NCI-H1436 treated with DMSO at 0.1 percent for 48 hours (cell line): ENCODE measurements around the gene ICE1.
"Not testable (repeated sequence)": the region's sequence is repeated elsewhere in the genome, so short reads cannot be mapped to it uniquely, and the experiment has no call there.

Experiments
- DNase-seq: peaks from one replicate; lab custom pipeline; 2025; lab: John Stamatoyannopoulos, UW

Gene ICE1

DNA sequence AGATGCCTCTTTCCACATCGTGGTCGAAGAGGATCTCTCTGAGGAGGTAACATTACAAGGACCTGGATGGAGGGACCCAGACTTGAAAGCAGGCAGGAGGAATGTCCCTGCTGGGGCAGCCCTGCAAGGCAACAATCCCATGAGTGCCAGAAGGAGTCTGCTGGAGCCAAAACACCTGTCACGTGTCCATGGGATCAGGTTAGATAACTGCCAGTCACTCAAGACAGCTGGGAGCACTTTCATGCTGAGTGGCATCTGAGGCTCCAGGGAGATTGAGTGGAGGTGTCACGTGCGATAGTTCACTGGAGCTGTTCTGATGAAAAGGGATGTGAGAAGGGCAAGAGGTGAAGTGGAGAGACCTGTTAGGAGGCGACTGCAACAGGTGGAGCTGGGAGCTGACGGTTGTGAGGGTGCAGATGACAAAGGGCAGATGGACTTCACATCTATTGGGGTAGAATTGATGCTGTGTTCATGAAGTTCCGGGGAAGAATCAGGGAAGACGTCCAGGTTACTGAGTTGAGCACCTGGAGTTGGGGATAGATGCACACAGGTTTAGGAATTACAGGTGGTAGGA lies 68.4 kb downstream of the ICE1 start:
- DNase-seq, result no peak

GRCh38 chr5:5492087-5492933 lies 69.8 kb downstream of the ICE1 start:
- peak; percentile 29 for DNase-seq

DNA sequence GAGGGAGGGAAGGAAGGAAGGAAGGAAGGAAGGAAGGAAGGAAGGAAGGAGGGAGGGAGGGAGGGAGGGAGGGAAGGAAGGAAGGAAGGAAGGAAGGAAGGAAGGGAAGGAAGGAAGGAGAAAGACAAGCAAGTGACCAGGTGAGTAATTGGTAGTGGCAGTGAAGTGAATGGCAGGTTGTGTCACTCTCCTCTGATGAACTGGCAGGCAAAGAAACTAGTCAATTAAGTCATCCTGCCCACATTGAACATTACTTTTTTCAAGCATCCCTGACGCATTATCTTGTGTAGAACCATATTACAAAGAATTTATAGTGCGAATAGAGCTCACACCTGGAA lies 70.4 kb downstream of the ICE1 start:
- DNase-seq, result not testable (repeated sequence)

GRCh38 chr5:5494489-5495402 lies 72.3 kb downstream of the ICE1 start:
- DNase-seq, result no peak

DNA sequence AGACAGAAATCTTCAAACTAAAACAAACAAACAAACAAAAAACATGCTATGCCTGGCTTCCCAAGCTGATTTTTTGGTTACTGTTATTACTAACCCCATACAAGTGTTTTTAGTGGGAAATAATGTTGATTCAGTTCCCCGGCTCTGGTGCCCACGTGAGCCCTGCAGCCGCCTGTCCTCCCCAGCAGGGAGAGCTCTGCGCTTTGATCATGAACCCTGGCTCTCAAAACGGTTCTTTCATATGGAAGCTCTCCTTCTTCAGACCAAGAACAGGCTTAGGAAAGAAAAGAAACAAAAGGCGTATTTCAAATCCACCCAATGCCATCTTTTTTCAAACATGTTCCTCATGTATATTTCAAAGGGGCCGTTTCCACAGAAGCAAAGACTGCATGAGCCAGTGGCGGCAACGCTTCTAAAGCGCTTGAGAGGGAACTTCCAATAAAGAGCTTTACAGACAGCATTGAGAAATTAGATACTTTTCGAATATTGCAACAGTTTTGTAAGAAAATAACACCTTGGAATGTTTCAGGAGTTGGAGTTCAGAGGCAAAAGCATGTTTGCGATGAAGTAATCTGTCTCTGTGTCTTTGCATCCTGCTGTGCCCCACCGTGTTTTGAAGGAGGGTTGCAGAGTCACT lies 74.8 kb downstream of the ICE1 start:
- no peak for DNase-seq

- DNase-seq, result no peak
These were observed 77.0 kb downstream of the ICE1 start for GRCh38 chr5:5499442-5499841.

DNA sequence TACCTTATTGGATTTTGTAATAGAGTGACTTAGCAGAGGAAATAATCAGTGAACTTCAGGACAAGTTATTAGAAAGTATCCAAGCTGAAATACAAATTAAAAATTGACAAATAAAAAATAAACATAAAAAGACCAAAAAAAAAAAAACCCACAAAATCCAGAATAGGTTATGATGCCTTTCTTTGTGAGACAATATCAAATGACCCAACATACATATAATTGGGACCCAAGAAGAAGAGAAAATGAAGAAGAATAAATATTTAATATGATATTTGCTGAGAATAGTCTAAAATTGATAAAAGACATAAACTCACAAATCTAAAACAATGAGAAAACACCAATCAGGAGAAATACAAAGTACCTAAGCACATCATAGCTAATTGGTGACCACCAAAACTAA lies 81.8 kb downstream of the ICE1 start:
- DNase-seq, result no peak

DNA sequence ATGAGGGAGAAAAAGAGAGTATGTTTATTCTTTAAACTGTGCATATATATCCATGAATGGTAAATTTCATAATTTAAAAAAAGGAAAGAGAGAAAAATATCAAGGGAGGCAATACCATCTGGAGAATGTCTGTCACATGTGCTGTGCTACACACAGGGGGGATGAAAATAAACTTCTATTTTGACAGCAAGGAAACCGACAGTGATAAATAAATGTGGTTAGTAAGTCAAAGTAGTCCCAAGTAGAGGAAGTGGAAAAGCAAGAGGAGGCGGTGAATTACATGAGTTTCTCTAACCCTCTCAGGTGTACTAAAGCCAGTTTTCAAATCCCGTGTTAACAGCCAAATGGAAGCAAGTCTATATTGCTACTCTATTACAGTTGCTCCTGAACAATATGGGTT lies 83.3 kb downstream of the ICE1 start:
- no peak for DNase-seq

DNA sequence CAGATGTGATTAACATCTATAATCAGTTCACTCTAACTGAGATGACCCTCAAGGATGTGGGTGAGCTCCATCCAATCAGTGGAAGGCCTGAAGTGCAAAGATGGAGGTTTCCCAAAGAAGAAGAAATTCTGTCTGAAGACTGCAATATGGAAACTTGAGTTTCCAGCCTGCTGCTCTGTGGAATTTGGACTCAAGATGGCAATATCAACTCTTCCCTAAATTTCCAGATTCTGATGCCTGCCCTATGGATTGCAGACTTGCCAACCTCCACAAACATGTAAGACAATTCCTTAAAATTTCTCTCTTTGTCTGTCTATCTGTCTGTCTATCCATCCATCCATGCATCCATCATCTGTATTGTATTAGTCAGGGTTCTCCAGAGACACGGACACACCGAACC lies 85.9 kb downstream of the ICE1 start:
- DNase-seq, result no peak

DNA sequence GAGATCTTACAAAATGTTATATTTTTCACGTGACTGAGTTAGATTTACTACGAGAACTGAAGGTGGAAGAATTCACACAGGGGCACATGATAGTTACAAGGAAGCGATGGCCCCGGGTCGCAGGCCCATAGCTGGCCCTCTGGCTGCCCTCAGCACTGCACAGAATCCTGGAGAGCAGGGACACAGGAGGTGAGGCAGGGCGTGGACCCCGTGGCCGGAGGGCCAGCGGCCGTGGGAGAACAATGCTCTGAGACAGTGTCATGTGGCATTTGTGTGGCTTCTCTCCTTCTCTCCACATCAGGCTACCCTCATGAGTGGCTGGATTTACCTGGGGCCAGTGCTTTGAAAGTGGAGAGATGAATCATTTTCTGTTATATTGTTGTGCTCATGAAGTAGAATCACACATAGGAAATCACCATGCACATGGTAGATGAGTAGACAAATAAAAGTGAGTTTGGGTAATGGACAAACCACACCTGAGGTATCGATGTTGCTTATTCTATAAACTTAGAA lies 89.5 kb downstream of the ICE1 start:
- DNase-seq, result no peak

DNA sequence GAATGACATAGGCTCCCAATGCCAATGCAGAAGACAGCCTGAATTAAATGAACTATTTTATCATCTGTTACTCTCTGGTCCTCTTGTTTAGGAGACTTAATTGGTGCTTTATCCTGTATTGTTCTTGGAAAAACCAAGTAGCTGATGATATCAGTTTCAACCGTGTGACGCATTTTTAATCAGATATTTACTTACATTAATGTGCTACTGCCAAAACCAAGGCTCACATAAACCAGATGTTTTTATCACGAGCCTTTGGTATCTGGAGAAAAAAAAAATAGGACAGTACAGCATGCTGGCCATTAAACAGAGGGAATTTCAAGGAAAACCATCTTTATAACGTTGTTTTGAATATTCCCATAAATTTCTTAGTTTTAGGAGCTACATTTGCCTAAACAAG lies 90.1 kb downstream of the ICE1 start:
- no peak for DNase-seq

DNA sequence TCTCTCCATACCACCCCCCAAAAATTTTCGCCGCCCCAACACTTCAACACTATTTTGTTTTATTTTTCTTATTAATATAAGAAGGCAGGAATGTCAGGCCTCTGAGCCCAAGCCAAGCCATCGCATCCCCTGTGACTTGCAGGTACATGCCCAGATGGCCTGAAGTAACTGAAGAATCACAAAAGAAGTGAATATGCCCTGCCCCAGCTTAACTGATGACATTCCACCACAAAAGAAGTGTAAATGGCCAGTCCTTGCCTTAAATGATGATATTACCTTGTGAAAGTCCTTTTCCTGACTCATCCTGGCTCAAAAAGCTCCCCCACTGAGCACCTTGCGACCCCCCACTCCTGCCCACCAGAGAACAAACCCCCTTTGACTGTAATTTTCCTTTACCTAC lies 98.1 kb downstream of the ICE1 start:
- DNase-seq, result not testable (repeated sequence)

- no peak for DNase-seq
These were observed 98.6 kb downstream of the ICE1 start for GRCh38 chr5:5521029-5521428.

- no peak for DNase-seq
These were observed 99.0 kb downstream of the ICE1 start for GRCh38 chr5:5521478-5521877.

GRCh38 chr5:5522336-5522735 lies 99.9 kb downstream of the ICE1 start:
- no peak for DNase-seq

DNA sequence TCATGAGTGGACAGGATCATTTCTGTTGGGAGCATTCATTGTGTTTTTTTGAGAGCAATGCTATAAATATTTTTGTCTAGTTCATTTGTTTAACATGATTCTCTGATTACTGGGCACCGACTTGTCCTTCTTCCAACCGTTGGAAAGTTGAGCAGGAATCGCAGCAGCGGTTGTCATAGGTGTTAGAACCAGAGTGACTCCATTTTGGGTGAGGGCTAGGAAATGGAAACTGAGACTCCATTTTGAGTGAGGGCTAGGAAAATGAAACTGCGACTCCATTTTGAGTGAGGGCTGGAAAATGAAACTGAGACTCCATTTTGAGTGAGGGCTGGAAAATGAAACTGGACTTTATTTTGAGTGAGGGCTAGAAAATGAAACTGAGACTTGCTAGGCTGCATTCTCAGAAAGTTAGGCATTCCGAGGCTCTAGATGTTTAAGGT lies 100.6 kb downstream of the ICE1 start:
- DNase-seq, result no peak

DNA sequence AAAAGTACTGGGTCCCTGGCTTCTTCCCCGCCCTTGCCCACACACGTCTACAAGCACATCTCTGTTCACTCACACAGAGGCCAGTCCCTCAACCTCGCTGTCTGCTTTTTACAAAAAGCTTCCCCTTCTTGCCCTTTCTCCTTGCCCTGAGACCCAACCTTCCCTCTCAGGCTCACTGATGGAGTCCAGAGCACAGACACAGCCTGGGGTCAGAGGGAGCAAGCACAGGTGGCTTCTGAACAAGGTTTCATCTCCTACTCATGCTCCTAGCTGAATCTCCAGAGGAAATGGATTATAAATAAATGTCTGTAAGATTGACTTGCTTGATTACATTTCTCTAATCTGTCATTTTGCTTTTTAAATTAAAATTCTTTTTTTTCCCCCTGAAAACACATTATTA lies 101.8 kb downstream of the ICE1 start:
- no peak for DNase-seq

DNA sequence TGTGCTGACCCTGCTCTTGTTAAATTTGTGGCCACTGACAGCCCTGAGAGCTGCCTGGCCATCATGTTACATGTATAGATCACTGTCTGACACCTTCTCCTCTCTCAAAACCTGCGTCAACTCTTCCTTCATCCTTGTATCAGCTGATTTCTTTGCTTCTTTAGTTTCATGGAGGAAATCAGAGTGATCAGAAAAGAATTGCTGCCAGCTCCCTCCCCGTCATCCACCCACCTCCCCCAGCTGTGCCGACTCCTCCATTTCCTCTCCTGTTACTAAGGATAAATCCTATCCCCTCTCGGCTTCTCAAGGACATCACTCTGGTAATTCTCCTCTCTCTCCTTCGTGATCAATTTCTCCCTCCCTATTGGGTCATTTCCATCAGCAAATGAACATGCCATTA lies 108.9 kb downstream of the ICE1 start:
- no peak for DNase-seq

DNA sequence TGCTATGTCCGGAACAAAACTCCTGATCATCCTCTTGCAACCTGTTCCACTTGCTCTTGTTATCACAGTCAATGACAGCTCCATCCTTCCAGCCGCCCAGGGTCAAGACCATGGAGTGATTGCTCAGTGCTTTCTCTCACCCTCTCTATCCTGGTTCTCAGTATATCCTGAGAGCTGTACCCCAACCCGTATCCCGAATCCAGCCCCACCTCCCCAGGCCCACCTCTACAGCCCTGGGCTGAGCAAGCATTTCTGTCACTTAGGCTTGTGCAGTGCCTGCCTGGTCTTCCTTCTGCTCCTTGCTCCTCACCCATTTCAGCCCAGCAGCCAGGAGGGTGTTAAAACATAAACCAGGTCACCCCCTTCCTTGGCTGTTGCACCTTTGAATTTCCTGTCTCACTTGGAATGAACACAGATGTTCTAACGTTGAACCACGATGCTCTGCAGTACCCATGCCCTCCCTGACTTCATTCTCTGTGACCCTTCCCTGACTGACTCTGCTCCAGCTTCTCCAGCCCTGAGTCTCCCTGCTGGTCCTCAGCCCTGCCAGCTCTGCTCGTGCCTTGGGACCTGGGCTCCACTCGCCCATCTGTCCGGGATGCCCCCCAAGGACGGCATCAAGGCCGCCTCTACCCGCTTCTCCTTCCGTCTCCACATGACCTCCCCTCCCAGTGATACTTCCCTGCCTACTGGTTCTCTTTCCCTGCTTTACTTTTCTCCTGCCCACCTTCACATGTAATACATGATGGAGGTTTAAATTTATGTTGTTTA lies 110.0 kb downstream of the ICE1 start:
- no peak for DNase-seq

DNA sequence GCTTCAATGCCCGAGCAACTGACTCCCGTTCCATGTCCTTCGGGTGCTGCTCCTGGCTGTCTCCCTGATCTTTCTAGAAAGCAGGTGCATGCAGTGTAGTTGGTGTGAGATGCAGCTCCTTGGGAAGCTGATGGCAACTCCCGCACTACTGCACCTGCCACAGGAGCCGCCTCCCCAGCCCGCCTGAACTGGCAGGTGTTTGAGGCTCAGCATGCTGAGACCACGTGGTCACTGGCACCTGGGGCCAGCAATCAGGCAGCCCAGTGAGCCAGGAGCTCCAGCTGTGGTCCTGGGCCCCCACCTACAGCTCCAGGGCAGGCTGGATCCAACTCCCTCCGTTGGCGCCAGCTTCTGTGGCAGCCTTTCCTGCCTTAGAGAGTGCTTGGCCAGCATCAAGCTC lies 111.5 kb downstream of the ICE1 start:
- DNase-seq, result no peak

DNA sequence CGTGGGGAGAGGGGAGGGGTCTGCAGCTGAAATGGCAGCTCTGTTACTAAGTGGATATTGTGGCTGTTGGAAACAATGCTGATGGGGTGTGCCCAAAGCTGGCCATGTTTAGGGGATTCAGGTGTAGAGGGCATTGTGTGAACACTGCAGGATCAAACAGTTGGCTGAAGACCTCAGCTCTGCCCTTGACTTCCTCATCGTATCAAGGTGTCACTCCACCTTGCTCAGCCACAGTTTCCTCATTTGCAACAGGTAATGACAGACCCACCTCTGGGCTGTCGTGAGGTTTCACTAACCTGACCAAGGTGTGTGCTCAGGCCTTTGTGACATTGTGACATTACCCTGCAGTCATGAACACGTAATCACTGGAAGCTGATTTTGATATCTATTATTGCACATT lies 111.9 kb downstream of the ICE1 start:
- DNase-seq, result no peak
